ENCODE results near the gene MTFR2.

The MTFR2 gene

DNA sequence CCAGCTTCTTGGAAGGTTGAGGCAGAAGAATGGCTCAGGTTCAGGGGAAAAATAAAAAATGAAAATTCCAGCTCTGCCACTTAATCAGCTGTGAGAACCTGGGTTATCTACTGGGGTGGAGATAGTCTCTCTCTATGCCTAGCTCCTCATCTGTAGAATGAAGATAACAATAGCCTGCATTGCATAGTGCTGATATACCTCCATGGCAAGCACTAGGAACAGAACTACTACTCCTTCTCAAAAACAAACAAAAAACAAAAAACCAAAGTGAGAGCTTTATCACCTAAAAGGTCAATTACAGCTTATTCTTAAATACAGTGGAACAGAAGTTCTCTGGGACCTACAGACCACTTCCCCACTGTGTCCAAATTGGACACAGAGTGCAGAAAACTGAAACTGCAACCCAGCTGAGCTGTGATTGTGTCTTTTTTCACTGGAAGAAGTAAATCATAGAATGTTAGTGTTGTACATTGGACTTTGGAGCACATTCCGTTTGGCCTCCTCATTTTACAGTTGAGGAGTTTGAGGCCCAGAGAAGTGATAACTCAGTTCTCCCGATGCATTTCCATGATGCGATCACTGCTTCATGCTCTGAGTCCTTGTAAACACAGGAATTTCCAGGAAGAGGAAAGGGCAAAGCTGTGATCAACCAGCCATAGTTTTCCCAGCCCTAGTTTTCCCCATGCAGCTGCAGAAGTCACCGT lies 23.3 kb downstream of the MTFR2 start:
- TF ChIP-seq CREB1 (IDR thresholded peaks at IDR 0.05; ENCODE audit: low read depth), result no peak

DNA sequence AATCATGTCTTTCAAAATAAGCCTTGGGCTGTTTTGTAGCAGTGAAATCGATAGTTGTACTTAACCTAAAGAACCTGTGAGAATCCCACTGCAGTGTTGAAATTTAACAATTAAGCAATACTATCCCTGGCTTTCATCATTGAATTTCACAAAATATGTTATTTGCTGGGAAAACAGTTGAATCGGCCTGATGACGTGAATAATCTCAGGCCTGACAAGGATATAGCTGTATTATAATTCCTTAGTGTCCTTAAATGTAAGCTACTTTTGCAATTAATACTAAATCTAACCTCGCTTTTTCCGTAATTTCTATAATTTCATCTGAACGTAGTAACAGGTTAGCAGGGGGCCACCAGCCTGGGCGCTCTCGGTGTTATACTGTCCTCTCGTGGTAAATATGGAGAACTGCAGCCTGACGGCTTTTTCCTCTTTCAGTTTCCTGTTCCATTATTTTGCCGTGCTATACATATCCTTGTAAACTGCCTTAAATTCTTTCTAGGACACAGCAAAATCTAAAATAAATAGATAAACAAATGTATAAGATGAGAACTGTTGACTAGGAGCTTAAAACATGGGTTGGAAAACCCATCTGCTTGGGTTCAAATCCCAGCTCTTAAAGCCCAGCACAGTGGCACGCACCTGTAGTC lies 24.0 kb downstream of the MTFR2 start:
- TF ChIP-seq FOXM1 (IDR thresholded peaks at IDR 0.05; ENCODE audit: borderline replicate concordance, low read depth) (no peak), TCF12 (IDR thresholded peaks at IDR 0.05; ENCODE audit: low read depth) (no peak), TEAD4 (IDR thresholded peaks at IDR 0.05) (peak; percentile 32; the same call in 1 of the 2 replicates), YY1 (IDR thresholded peaks at IDR 0.05; ENCODE audit: low read depth) (no peak), ZBTB7A (IDR thresholded peaks at IDR 0.05; ENCODE audit: low read depth) (no peak), CREB1 (IDR thresholded peaks at IDR 0.05; ENCODE audit: low read depth) (no peak), RAD21 (IDR thresholded peaks at IDR 0.05; ENCODE audit: low read depth) (peak; percentile 100), EP300 (IDR thresholded peaks at IDR 0.05; ENCODE audit: borderline replicate concordance) (no peak), CEBPB (IDR thresholded peaks at IDR 0.05) (peak; percentile 87)

DNA sequence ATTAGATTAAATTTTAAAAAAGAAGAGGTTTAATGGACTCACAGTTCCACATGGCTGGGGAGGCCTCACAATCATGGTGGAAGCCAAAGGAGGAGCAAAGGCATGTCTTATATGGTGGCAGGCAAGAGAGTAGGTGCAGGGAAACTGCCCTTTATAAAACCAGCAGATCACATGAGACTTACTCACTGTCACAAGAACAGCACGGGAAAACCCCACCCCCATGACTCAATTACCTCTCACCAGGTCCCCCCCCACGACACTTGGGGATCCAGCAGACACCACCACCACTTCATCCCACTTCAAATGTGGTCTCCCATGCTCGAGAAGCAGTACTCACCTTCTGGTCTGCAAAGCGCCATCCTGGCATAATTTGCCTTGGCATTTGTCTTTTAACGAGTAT lies 24.6 kb downstream of the MTFR2 start:
- TF ChIP-seq CREB1 (IDR thresholded peaks at IDR 0.05; ENCODE audit: low read depth) (no peak), NFIC (IDR thresholded peaks at IDR 0.05) (no peak), FOXM1 (IDR thresholded peaks at IDR 0.05; ENCODE audit: borderline replicate concordance, low read depth) (no peak), EGR1 (IDR thresholded peaks at IDR 0.05) (no peak), TAF1 (IDR thresholded peaks at IDR 0.05; ENCODE audit: low read depth) (no peak), TCF12 (IDR thresholded peaks at IDR 0.05; ENCODE audit: low read depth) (no peak), CEBPB (IDR thresholded peaks at IDR 0.05) (no peak), TEAD4 (IDR thresholded peaks at IDR 0.05) (no peak), EP300 (IDR thresholded peaks at IDR 0.05; ENCODE audit: borderline replicate concordance) (no peak), ZBTB7A (IDR thresholded peaks at IDR 0.05; ENCODE audit: low read depth) (no peak), YY1 (IDR thresholded peaks at IDR 0.05; ENCODE audit: low read depth) (no peak), RAD21 (IDR thresholded peaks at IDR 0.05; ENCODE audit: low read depth) (no peak)
- TF ChIP-seq, protein P1, sequence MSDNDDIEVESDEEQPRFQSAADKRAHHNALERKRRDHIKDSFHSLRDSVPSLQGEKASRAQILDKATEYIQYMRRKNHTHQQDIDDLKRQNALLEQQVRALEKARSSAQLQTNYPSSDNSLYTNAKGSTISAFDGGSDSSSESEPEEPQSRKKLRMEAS (IDR thresholded peaks at IDR 0.05), result no peak
- TF ChIP-seq, protein P2, sequence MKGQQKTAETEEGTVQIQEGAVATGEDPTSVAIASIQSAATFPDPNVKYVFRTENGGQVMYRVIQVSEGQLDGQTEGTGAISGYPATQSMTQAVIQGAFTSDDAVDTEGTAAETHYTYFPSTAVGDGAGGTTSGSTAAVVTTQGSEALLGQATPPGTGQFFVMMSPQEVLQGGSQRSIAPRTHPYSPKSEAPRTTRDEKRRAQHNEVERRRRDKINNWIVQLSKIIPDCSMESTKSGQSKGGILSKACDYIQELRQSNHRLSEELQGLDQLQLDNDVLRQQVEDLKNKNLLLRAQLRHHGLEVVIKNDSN (IDR thresholded peaks at IDR 0.05), result no peak
- TF ChIP-seq, protein P3, sequence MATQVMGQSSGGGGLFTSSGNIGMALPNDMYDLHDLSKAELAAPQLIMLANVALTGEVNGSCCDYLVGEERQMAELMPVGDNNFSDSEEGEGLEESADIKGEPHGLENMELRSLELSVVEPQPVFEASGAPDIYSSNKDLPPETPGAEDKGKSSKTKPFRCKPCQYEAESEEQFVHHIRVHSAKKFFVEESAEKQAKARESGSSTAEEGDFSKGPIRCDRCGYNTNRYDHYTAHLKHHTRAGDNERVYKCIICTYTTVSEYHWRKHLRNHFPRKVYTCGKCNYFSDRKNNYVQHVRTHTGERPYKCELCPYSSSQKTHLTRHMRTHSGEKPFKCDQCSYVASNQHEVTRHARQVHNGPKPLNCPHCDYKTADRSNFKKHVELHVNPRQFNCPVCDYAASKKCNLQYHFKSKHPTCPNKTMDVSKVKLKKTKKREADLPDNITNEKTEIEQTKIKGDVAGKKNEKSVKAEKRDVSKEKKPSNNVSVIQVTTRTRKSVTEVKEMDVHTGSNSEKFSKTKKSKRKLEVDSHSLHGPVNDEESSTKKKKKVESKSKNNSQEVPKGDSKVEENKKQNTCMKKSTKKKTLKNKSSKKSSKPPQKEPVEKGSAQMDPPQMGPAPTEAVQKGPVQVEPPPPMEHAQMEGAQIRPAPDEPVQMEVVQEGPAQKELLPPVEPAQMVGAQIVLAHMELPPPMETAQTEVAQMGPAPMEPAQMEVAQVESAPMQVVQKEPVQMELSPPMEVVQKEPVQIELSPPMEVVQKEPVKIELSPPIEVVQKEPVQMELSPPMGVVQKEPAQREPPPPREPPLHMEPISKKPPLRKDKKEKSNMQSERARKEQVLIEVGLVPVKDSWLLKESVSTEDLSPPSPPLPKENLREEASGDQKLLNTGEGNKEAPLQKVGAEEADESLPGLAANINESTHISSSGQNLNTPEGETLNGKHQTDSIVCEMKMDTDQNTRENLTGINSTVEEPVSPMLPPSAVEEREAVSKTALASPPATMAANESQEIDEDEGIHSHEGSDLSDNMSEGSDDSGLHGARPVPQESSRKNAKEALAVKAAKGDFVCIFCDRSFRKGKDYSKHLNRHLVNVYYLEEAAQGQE (IDR thresholded peaks at IDR 0.05; ENCODE audit: low read depth), result no peak

DNA sequence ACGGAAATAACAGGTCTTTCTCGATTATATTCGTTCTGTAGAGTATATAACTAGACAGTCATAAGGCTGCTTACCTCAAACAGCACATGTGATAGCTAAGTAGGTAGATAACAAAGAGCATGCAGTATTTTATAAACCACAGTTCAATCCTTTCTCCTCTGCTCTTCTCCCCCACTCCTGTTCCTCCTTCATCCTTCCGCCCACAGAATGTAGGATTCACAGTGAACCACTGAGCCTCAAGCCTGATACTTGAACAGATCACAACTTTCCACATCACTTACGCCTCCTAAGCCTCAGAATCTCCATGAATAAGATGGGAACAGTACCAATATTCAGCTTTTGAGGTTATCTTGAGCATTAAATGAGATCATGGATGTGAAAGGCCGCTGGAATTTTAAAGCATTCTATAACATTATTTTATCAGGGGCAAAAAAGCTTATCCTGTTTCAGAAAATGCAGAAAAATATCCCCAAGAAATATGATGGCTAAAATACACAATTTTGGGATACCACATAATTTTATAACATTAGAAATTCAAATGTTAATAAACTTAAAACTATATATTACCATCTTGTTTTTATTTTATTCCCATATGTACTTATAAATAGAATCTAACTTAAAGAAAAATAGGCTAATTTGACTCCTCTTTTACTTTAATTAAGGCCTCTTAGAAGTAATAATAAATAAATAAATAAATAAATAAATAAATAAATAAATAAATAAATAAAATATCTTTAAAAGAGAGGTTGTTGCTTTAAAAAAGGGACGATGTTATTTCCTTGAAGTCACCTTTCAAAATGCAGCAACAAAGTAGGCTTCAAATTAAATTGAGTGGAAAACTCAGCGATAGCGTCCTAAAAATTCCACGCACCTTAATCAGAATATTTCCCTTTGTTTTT lies 33.4 kb downstream of the MTFR2 start:
- TF ChIP-seq, protein P1 (IDR thresholded peaks at IDR 0.05), result no peak
- TF ChIP-seq FOXM1 (IDR thresholded peaks at IDR 0.05; ENCODE audit: borderline replicate concordance, low read depth), result no peak
- no peak for TF ChIP-seq EP300 (IDR thresholded peaks at IDR 0.05; ENCODE audit: borderline replicate concordance)
- no peak for TF ChIP-seq TCF12 (IDR thresholded peaks at IDR 0.05; ENCODE audit: low read depth)
- no peak for TF ChIP-seq EGR1 (IDR thresholded peaks at IDR 0.05)
- no peak for TF ChIP-seq NFIC (IDR thresholded peaks at IDR 0.05)
- no peak for TF ChIP-seq YY1 (IDR thresholded peaks at IDR 0.05; ENCODE audit: low read depth)
- no peak for TF ChIP-seq CEBPB (IDR thresholded peaks at IDR 0.05)
- no peak for TF ChIP-seq CREB1 (IDR thresholded peaks at IDR 0.05; ENCODE audit: low read depth)
- no peak for TF ChIP-seq TAF1 (IDR thresholded peaks at IDR 0.05; ENCODE audit: low read depth)
- TF ChIP-seq TEAD4 (IDR thresholded peaks at IDR 0.05), result no peak
- TF ChIP-seq ZBTB7A (IDR thresholded peaks at IDR 0.05; ENCODE audit: low read depth), result no peak
- TF ChIP-seq, protein P2 (IDR thresholded peaks at IDR 0.05), result no peak
- TF ChIP-seq, protein P3 (IDR thresholded peaks at IDR 0.05; ENCODE audit: low read depth), result no peak
- no peak for TF ChIP-seq RAD21 (IDR thresholded peaks at IDR 0.05; ENCODE audit: low read depth)

DNA sequence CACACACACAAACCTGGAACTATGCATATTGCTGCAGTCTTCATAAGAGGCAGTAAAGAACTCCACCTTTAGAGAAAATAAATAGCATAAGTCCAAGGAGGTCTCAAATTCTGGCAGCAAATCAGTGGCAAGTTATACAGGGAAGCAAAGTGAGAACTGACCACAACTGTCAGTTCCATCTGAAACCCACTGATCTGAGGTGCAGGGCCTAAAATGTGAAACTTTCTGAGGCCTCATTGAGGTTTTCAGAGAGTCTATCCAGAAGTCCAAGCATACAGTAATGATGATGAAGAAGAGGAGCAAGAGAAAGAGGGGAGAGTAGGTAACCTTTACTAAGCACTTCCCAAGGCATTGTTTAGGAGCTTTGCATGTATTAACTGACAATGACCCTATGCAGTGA lies 36.3 kb downstream of the MTFR2 start:
- no peak for TF ChIP-seq NFIC (IDR thresholded peaks at IDR 0.05)
- no peak for TF ChIP-seq EP300 (IDR thresholded peaks at IDR 0.05; ENCODE audit: borderline replicate concordance)
- no peak for TF ChIP-seq FOXM1 (IDR thresholded peaks at IDR 0.05; ENCODE audit: borderline replicate concordance, low read depth)
- TF ChIP-seq, protein P3 (IDR thresholded peaks at IDR 0.05; ENCODE audit: low read depth), result no peak
- TF ChIP-seq, protein P1 (IDR thresholded peaks at IDR 0.05), result no peak
- TF ChIP-seq EGR1 (IDR thresholded peaks at IDR 0.05), result no peak
- TF ChIP-seq, protein P2 (IDR thresholded peaks at IDR 0.05), result no peak
- no peak for TF ChIP-seq TCF12 (IDR thresholded peaks at IDR 0.05; ENCODE audit: low read depth)
- TF ChIP-seq TAF1 (IDR thresholded peaks at IDR 0.05; ENCODE audit: low read depth), result no peak
- no peak for TF ChIP-seq CEBPB (IDR thresholded peaks at IDR 0.05)
- no peak for TF ChIP-seq YY1 (IDR thresholded peaks at IDR 0.05; ENCODE audit: low read depth)

All from Ishikawa (cell line).